ENCODE measurements around the gene GPR137.
A peak's percentile ranks its signal among the peaks of the same experiment; 100 is the strongest.

DNA sequence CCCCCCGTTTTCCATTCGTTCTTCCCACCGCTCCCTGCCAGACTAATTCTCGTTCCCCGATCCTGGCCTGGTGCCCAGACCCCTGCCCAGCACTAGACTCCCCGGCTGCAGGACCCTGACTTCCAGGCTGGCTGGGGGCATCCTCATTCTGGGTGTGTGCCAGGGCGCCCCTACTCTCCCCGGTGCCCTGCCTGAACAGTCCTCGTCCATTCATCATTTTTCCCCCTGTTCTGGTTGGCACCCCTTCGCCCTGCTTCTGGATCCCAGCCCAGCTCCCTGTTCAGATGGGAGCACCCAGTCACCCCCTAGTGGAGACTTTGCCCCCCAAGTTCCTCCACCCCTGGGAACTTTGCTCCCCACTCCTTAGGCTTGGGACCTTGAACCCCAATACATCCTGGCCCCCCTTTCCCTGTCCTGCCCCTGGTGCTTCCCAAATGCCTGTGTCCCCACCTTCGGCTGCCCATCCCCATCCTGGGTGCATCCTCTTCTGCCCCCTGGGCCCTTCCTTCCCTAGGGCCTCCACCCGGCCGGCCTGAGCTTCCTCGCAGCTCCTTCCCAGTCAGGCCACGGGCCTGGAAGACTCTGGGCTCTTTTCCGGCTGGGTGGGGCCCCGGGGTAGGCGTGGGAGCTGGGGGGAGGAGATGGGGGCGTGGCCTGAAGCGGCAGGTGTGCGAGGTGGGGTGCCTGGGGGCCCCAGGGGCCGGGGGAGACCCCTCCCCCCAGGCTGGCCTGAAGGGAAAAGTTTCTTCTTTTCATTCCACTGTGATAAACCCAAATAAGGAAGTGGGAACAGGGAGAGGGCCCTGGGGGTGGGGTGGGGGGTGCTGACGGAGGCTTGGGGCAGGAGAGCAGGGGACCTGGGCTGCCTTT is 33.4 kb upstream of the GPR137 start:
- no peak for TF ChIP-seq POLR2AphosphoS5 (IDR thresholded peaks at IDR 0.05; ENCODE audit: low read depth, low read length)
- no peak for TF ChIP-seq POLR2A (IDR thresholded peaks at IDR 0.05; ENCODE audit: low read depth, low read length)
- peak; percentile 24; the same call in 1 of the 2 replicates for TF ChIP-seq SPI1 (IDR thresholded peaks at IDR 0.05; ENCODE audit: low read depth, low read length)
- TF ChIP-seq TAF1 (IDR thresholded peaks at IDR 0.05; ENCODE audit: low read depth, low read length), result no peak
- no peak for TF ChIP-seq POU2F2 (IDR thresholded peaks at IDR 0.05; ENCODE audit: low read depth, low read length)
